ES-I3 (cell line): ENCODE results near the gene FAM131A.
A peak's percentile ranks its signal among the peaks of the same experiment; 100 is the strongest.

ENCODE experiments used
- H3K36me3 ChIP-seq: 2 replicates; pipeline ENCODE4 v1.6.1; 2013; ENCODE audit warnings: mild to moderate bottlenecking, low read length, control low read depth, moderate library complexity; ENCODE audit not compliant: insufficient read depth
- H3K4me1 ChIP-seq: 2 replicates; pipeline ENCODE4 v1.6.1; 2013; ENCODE audit warnings: mild to moderate bottlenecking, control low read depth, low read length; ENCODE audit not compliant: insufficient read depth
- H3K9ac ChIP-seq: 2 replicates; pipeline ENCODE4 v1.6.1; 2013; ENCODE audit warnings: low read depth, mild to moderate bottlenecking, low read length, moderate library complexity
- H3K9me3 ChIP-seq: 2 replicates; pipeline ENCODE4 v1.6.1; 2013; ENCODE audit warnings: mild to moderate bottlenecking, low read length, moderate library complexity; ENCODE audit not compliant: control insufficient read depth, insufficient read depth

FAM131A gene

GRCh38 chr3:184362668-184363546 is 25.5 kb downstream of the FAM131A start:
- no peaks in the 10 kb centered on the region for H3K9me3 ChIP-seq
- peaks cover 8% of the 10 kb centered on the region for H3K4me1 ChIP-seq
- H3K9ac ChIP-seq = peak overlapping the region; percentile 85
- no peaks in the 10 kb centered on the region for H3K36me3 ChIP-seq

GRCh38 chr3:184366619-184367289 is 29.4 kb downstream of the FAM131A start:
- Histone ChIP-seq H3K36me3 (0 out of 2 replicates have a peak, but pooled peaks cover 10% of the 10 kb centered on the region), H3K9ac (no peak overlapping the region), H3K4me1 (peaks cover 7% of the 10 kb centered on the region), H3K9me3 (no peaks in the 10 kb centered on the region)

GRCh38 chr3:184368116-184368515 is 30.7 kb downstream of the FAM131A start:
- H3K36me3 ChIP-seq = 0 out of 2 replicates have a peak, but pooled peaks cover 10% of the 10 kb centered on the region
- no peaks in the 10 kb centered on the region for H3K9me3 ChIP-seq
- peaks cover 10% of the 10 kb centered on the region for H3K4me1 ChIP-seq
- no peak overlapping the region for H3K9ac ChIP-seq

- Histone ChIP-seq H3K4me1 (peaks cover 10% of the 10 kb centered on the region), H3K36me3 (0 out of 2 replicates have a peak, but pooled peaks cover 10% of the 10 kb centered on the region), H3K9me3 (no peaks in the 10 kb centered on the region), H3K9ac (no peak overlapping the region)
These were observed 31.3 kb downstream of the FAM131A start for GRCh38 chr3:184368586-184369183.

GRCh38 chr3:184371570-184372018 is 34.2 kb downstream of the FAM131A start:
- Histone ChIP-seq H3K9me3 (no peaks in the 10 kb centered on the region), H3K4me1 (peaks cover 10% of the 10 kb centered on the region), H3K36me3 (0 out of 2 replicates have a peak, but pooled peaks cover 10% of the 10 kb centered on the region), H3K9ac (no peak overlapping the region)

GRCh38 chr3:184372296-184372821 is 35.0 kb downstream of the FAM131A start:
- H3K36me3 ChIP-seq = 0 out of 2 replicates have a peak, but pooled peaks cover 10% of the 10 kb centered on the region
- no peak overlapping the region for H3K9ac ChIP-seq
- peaks cover 10% of the 10 kb centered on the region for H3K4me1 ChIP-seq
- no peaks in the 10 kb centered on the region for H3K9me3 ChIP-seq

GRCh38 chr3:184372911-184373310 is 35.5 kb downstream of the FAM131A start:
- Histone ChIP-seq H3K4me1 (peaks cover 10% of the 10 kb centered on the region), H3K36me3 (0 out of 2 replicates have a peak, but pooled peaks cover 10% of the 10 kb centered on the region), H3K9me3 (no peaks in the 10 kb centered on the region), H3K9ac (no peak overlapping the region)

- Histone ChIP-seq H3K4me1 (peaks cover 14% of the 10 kb centered on the region), H3K36me3 (0 out of 2 replicates have a peak, but pooled peaks cover 7% of the 10 kb centered on the region), H3K9ac (no peak overlapping the region), H3K9me3 (no peaks in the 10 kb centered on the region)
These were observed 36.0 kb downstream of the FAM131A start for GRCh38 chr3:184373422-184373821.

- no peaks in the 10 kb centered on the region for H3K9me3 ChIP-seq
- no peak overlapping the region for H3K9ac ChIP-seq
- no peaks in the 10 kb centered on the region for H3K36me3 ChIP-seq
- H3K4me1 ChIP-seq = peaks cover 24% of the 10 kb centered on the region
These were observed 38.5 kb downstream of the FAM131A start for GRCh38 chr3:184375747-184376461.

GRCh38 chr3:184377374-184377773 is 40.0 kb downstream of the FAM131A start:
- no peaks in the 10 kb centered on the region for H3K9me3 ChIP-seq
- H3K4me1 ChIP-seq = peaks cover 14% of the 10 kb centered on the region; the same call in 1 of the 2 replicates
- peak overlapping the region; percentile 18; the same call in 1 of the 2 replicates for H3K9ac ChIP-seq
- H3K36me3 ChIP-seq = no peaks in the 10 kb centered on the region

- peak within 1 kb of the TSS; percentile 18; the same call in 1 of the 2 replicates for H3K9ac ChIP-seq
- no peaks in the 10 kb centered on the region for H3K36me3 ChIP-seq
- peaks cover 14% of the 10 kb centered on the region; the same call in 1 of the 2 replicates for H3K4me1 ChIP-seq
- no peaks in the 10 kb centered on the region for H3K9me3 ChIP-seq
These were observed 40.6 kb downstream of the FAM131A start, which contains the start of gene THPO for GRCh38 chr3:184377882-184378445. Gene THPO (minus strand): TSS chr3:184378207. CDS start chr3:184376259, 1,948 bp downstream.

GRCh38 chr3:184378651-184379357 is 41.4 kb downstream of the FAM131A start:
- Histone ChIP-seq H3K9ac (no peak overlapping the region; the same call in 1 of the 2 replicates), H3K9me3 (no peaks in the 10 kb centered on the region), H3K36me3 (no peaks in the 10 kb centered on the region), H3K4me1 (peaks cover 14% of the 10 kb centered on the region; the same call in 1 of the 2 replicates)
